Memory B cell (primary cell): ENCODE measurements around the gene HTT.

Experiments used
- ATAC-seq: fragments of 150-1000 bp; cut with Tn5 transposase; 2 replicates; pipeline ENCODE4 v1.10.0; 2021; ENCODE audit warnings: low read depth, mild to moderate bottlenecking, moderate library complexity
- DNase-seq, 2 donors: peaks; one replicate each; pipeline ENCODE4 v3.0.0; 2022; ENCODE audit warnings: low spot score in 2 of 2
- H3K27ac Mint-ChIP-seq: one replicate; pipeline ENCODE4 v1.8.0; 2022; ENCODE audit warnings: mild to moderate bottlenecking, moderate library complexity, mixed read lengths
- H3K27me3 Mint-ChIP-seq: one replicate; pipeline ENCODE4 v1.8.0; 2022; ENCODE audit warnings: mixed read lengths
- H3K36me3 Mint-ChIP-seq: one replicate; pipeline ENCODE4 v1.8.0; 2022; ENCODE audit warnings: mild to moderate bottlenecking, mixed read lengths
- H3K4me1 Mint-ChIP-seq: one replicate; pipeline ENCODE4 v1.8.0; 2022; ENCODE audit warnings: mixed read lengths
- H3K4me3 Mint-ChIP-seq: one replicate; pipeline ENCODE4 v1.8.0; 2022; ENCODE audit warnings: mild to moderate bottlenecking, moderate library complexity, mixed read lengths
- H3K9me3 Mint-ChIP-seq: one replicate; pipeline ENCODE4 v1.8.0; 2022; ENCODE audit warnings: mixed read lengths

The HTT gene

DNA sequence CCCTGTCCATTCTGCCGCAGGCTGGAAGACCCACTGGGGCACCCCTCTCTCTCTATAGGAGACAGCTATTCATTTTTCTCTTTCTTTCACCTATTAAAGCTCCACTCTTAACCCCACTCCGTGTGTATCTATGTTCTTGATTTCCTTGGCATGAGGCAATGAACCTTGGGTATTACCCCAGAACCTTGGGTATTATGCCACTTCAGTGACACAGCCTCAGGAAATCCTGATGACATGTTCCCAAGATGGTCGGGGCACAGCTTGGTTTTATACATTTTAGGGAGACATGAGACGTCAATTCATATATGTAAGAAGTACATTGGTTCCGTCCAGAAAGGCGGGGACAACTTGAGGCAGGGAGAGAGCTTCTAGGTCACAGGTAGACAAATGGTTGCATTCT is 13.5 kb upstream of the HTT start:
- no peak for ATAC-seq
- peaks cover 15% of the 10 kb centered on the region for H3K4me1 Mint-ChIP-seq
- H3K9me3 Mint-ChIP-seq: no peaks in the 10 kb centered on the region
- peaks cover 11% of the 10 kb centered on the region for H3K36me3 Mint-ChIP-seq
- DNase-seq: no peak
- H3K4me3 Mint-ChIP-seq: no peak overlapping the region
- no peaks in the 10 kb centered on the region for H3K27me3 Mint-ChIP-seq
- no peak overlapping the region for H3K27ac Mint-ChIP-seq

DNA sequence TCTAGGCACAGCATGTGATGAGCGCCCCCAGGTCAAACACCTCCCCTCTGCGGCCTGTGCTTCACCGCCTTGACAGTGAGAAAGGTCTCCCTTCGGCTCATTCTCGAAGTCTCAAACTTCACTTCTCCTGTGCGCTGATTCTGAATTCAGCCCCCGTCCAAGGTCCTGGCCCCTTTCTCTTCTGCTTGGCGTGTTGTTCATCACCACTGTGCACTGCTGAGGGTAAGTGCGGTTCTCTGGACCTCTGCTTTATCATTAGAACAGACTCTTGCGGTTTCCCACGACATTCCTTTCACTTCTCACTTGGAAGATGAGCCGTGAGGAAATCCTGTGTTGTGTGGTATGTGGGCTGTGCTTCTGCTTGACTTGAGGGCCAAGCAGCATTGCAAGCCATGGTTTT is 12.0 kb upstream of the HTT start:
- Mint-ChIP-seq H3K9me3 (no peaks in the 10 kb centered on the region), H3K27ac (no peak overlapping the region), H3K4me1 (peaks cover 15% of the 10 kb centered on the region), H3K27me3 (no peaks in the 10 kb centered on the region), H3K36me3 (peaks cover 13% of the 10 kb centered on the region), H3K4me3 (no peak overlapping the region)
- ATAC-seq (no peak), DNase-seq (no peak)

DNA sequence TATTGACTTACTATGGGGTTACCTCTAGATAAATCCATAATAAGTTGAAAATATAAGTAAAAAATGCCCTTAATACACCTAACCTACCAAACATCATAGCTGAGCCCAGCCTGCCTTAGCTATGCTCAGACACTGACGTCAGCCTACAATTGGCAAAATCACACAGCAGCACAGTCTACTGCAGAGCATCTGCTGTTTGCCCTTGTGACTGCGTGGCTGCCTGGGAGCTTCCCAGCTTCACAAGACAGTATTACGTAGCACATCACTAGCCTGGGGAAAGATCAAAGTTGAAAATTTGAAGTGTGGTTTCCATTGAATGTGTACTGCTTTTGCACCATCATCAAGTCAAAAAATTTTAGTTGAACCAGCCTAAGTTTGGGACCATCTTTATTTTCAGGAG is 8.9 kb upstream of the HTT start:
- Mint-ChIP-seq H3K27me3 (no peaks in the 10 kb centered on the region), H3K9me3 (no peaks in the 10 kb centered on the region), H3K4me3 (no peak overlapping the region), H3K27ac (no peak overlapping the region), H3K4me1 (no peaks in the 10 kb centered on the region), H3K36me3 (peaks cover 15% of the 10 kb centered on the region)
- DNase-seq (no peak), ATAC-seq (no peak)

DNA sequence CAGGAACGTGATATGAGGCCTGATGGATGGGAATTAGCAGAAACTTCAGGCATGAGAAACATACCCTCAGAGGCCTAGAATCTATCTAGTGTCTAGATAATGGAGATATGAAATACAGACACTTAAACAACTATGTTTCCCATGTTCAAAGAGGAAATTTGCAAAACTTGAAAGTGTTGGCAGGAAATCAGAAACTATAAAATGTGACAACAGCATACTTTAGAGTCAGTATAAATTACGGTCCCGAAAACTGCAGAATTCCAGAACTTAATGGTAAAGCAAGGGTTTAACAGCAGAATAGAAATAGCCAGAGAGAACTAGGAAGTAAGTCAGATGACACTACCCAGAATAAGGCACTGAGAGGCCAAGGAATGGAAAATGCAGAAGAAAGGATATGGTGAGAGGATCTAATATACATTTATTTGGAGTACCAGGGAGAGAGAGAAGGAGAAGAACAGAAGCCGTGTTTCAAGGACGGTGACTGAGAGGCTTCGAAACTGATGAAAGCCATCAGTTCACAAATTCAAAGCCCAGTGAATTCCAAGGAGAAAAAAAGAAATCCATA is 7.6 kb upstream of the HTT start:
- Mint-ChIP-seq H3K9me3 (no peaks in the 10 kb centered on the region), H3K27ac (peak overlapping the region; percentile 42), H3K27me3 (no peaks in the 10 kb centered on the region), H3K36me3 (peaks cover 15% of the 10 kb centered on the region), H3K4me1 (no peaks in the 10 kb centered on the region), H3K4me3 (no peak overlapping the region)
- no peak for ATAC-seq
- no peak for DNase-seq

DNA sequence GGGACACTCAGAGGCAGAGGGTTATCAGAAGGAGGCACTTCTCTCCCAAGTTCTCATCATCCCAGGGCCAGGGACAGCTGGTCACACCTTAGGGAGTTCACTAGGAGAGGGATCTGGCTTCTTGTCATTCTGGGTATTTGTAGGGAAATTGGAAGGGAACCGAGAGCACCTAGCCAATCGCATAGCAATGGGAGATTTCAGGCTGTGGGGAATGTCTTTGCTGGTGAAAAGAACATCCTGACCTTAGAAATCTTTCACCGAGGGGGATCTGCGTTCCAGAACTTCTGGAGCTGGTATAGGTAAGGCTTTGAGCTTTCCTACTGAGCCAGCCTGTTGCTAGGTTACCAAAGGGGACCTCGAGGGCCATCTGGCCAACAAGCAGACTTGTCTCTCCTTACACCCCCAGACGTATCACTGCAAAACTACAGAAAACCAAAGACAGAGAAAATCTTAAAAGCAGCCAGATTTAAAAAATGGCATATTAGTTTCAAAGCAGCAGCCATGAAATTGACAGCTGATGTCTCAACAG is 6.9 kb upstream of the HTT start:
- DNase-seq: no peak
- Mint-ChIP-seq H3K27me3 (no peaks in the 10 kb centered on the region), H3K4me3 (no peak overlapping the region), H3K4me1 (no peaks in the 10 kb centered on the region), H3K9me3 (no peaks in the 10 kb centered on the region), H3K36me3 (peaks cover 15% of the 10 kb centered on the region), H3K27ac (no peak overlapping the region)
- ATAC-seq: no peak

DNA sequence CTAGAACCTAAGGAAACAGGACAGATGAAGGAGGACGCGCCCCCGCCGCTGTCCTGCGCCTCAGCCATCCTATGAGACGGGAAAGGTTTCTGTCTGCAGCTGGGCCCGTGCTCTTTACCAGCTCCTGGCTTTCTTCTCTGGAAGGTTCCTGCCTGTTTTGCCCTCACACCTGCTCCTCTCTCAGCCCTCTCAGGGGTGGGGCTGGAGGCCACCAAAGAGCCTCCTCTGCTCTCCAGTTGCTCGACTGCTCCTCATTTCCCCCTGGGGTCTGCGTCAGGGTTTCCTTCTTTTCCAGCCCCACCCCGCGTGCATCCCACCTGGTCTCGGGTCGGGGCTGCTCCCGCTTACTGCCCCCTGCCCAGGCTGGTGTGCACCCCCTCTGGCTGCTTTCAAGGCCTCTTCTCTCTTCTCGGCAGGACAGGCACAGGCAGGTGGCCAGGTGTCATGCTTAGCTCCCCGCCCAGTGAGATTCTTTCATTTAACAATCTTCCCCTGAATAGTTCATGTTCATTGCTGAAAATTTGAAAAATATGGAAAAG is 4.8 kb upstream of the HTT start:
- no peaks in the 10 kb centered on the region for H3K27me3 Mint-ChIP-seq
- ATAC-seq (no peak), DNase-seq (no peak)
- H3K4me3 Mint-ChIP-seq: no peak overlapping the region
- H3K36me3 Mint-ChIP-seq: peaks cover 13% of the 10 kb centered on the region
- H3K9me3 Mint-ChIP-seq: no peaks in the 10 kb centered on the region
- no peaks in the 10 kb centered on the region for H3K4me1 Mint-ChIP-seq
- H3K27ac Mint-ChIP-seq: no peak overlapping the region

DNA sequence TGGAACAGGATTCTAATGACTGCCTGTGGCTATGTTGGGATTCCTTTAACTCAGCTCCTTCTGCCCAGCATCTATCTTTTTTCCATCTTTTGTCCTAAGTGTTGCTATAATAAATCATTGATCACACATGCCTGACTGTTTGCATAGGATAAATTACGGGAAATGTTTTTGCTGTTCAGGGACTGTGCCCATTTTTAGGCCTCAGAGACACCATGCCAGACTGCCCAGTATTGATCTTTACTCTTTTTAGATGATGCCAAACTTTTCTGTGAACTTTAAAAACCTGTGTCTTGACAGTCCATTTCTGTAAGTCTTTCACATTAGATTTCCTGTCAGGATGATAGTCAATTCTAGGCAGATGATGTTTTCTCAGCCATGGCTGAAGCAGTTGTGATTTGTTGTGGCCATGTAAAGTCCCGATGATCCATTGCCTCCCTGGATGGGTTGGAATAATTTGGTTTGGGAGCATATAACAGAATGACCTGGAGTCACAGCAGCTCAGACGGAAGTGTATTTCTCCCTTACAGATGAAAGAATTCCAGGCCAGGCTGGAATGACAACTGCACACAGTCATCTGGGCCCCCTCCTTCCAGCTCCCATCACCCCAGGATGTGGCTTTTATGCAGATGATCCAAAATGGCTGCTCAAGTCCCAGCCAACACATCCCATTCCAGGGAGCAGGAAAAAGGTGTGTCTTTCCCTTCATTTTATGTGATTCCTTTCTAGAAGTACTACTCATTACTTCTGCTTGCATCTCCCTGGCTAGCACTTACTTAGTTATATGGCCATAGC is 3.6 kb upstream of the HTT start:
- Mint-ChIP-seq H3K9me3 (no peaks in the 10 kb centered on the region), H3K27ac (peak overlapping the region; percentile 9), H3K4me3 (no peak overlapping the region), H3K4me1 (peaks cover 8% of the 10 kb centered on the region), H3K36me3 (peaks cover 8% of the 10 kb centered on the region), H3K27me3 (no peaks in the 10 kb centered on the region)
- ATAC-seq (no peak), DNase-seq (no peak)

DNA sequence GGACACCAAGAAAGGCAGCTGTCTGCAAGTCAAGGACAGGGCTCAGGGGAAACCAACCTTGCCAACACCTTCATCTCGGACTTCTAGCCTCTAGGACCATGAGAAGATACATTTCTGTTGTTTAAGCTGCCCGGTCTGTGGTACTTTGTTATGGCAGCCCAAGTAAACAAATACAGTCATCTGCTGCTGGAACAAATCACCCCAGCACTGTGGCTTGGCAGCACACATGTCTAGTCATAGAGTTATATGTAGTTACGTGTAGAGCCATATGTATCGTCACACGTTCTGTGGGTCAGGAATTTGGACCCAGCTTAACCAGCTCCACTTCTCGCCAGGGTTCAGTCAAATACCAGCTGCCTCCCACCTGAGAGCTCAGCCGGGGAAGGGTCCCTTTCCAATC is 2.7 kb upstream of the HTT start:
- H3K27ac Mint-ChIP-seq: peak overlapping the region; percentile 9
- H3K4me1 Mint-ChIP-seq: peaks cover 13% of the 10 kb centered on the region
- no peak overlapping the region for H3K4me3 Mint-ChIP-seq
- ATAC-seq (no peak), DNase-seq (no peak)
- no peaks in the 10 kb centered on the region for H3K27me3 Mint-ChIP-seq
- H3K9me3 Mint-ChIP-seq: no peaks in the 10 kb centered on the region
- H3K36me3 Mint-ChIP-seq: peaks cover 6% of the 10 kb centered on the region

DNA sequence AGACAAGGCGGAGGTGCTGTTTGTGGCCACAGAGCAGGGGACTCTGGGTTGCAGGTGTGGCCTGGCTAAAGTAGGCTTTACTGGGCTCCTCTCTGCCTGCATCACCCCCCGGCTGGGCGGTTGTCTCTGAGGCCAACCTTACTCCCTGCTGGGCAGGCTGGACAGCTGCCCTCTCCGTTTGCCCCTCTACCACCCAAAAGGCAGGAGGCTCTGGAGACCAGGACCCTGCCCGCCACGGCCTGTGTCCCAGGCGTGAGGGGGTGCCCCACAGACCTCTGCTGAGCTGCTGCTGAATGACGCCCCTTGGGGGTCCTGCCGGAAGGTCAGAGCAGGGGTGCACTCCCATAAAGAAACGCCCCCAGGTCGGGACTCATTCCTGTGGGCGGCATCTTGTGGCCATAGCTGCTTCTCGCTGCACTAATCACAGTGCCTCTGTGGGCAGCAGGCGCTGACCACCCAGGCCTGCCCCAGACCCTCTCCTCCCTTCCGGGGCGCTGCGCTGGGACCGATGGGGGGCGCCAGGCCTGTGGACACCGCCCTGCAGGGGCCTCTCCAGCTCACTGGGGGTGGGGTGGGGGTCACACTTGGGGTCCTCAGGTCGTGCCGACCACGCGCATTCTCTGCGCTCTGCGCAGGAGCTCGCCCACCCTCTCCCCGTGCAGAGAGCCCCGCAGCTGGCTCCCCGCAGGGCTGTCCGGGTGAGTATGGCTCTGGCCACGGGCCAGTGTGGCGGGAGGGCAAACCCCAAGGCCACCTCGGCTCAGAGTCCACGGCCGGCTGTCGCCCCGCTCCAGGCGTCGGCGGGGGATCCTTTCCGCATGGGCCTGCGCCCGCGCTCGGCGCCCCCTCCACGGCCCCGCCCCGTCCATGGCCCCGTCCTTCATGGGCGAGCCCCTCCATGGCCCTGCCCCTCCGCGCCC is 1.1 kb upstream of the HTT start:
- DNase-seq (peak in 1 of 2 donors; percentile 25), ATAC-seq (no peak)
- H3K4me3 Mint-ChIP-seq: peak overlapping the region; percentile 98
- H3K4me1 Mint-ChIP-seq: peaks cover 22% of the 10 kb centered on the region
- H3K9me3 Mint-ChIP-seq: no peaks in the 10 kb centered on the region
- H3K36me3 Mint-ChIP-seq: peaks cover 2% of the 10 kb centered on the region
- no peaks in the 10 kb centered on the region for H3K27me3 Mint-ChIP-seq
- H3K27ac Mint-ChIP-seq: no peak overlapping the region

DNA sequence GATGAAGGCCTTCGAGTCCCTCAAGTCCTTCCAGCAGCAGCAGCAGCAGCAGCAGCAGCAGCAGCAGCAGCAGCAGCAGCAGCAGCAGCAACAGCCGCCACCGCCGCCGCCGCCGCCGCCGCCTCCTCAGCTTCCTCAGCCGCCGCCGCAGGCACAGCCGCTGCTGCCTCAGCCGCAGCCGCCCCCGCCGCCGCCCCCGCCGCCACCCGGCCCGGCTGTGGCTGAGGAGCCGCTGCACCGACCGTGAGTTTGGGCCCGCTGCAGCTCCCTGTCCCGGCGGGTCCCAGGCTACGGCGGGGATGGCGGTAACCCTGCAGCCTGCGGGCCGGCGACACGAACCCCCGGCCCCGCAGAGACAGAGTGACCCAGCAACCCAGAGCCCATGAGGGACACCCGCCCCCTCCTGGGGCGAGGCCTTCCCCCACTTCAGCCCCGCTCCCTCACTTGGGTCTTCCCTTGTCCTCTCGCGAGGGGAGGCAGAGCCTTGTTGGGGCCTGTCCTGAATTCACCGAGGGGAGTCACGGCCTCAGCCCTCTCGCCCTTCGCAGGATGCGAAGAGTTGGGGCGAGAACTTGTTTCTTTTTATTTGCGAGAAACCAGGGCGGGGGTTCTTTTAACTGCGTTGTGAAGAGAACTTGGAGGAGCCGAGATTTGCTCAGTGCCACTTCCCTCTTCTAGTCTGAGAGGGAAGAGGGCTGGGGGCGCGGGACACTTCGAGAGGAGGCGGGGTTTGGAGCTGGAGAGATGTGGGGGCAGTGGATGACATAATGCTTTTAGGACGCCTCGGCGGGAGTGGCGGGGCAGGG is 568 bp downstream of the HTT start:
- Mint-ChIP-seq H3K36me3 (peaks cover under 1% of the 10 kb centered on the region), H3K4me1 (peaks cover 31% of the 10 kb centered on the region), H3K9me3 (no peaks in the 10 kb centered on the region), H3K4me3 (peak overlapping the region; percentile 98), H3K27ac (peak overlapping the region; percentile 25), H3K27me3 (no peaks in the 10 kb centered on the region)
- no peak for ATAC-seq
- DNase-seq: peak; percentile 20 to 29

DNA sequence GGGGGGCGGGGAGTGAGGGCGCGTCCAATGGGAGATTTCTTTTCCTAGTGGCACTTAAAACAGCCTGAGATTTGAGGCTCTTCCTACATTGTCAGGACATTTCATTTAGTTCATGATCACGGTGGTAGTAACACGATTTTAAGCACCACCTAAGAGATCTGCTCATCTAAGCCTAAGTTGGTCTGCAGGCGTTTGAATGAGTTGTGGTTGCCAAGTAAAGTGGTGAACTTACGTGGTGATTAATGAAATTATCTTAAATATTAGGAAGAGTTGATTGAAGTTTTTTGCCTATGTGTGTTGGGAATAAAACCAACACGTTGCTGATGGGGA is 1.1 kb downstream of the HTT start:
- Mint-ChIP-seq H3K4me3 (peak overlapping the region; percentile 95), H3K36me3 (no peaks in the 10 kb centered on the region), H3K4me1 (peaks cover 31% of the 10 kb centered on the region), H3K27ac (peak overlapping the region; percentile 25), H3K27me3 (no peaks in the 10 kb centered on the region), H3K9me3 (no peaks in the 10 kb centered on the region)
- ATAC-seq: no peak
- no peak for DNase-seq

DNA sequence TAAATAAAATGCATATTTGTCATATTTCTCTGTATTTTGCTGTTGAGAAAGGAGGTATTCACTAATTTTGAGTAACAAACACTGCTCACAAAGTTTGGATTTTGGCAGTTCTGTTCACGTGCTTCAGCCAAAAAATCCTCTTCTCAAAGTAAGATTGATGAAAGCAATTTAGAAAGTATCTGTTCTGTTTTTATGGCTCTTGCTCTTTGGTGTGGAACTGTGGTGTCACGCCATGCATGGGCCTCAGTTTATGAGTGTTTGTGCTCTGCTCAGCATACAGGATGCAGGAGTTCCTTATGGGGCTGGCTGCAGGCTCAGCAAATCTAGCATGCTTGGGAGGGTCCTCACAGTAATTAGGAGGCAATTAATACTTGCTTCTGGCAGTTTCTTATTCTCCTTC is 3.3 kb downstream of the HTT start:
- Mint-ChIP-seq H3K9me3 (no peaks in the 10 kb centered on the region), H3K27me3 (no peaks in the 10 kb centered on the region), H3K27ac (peak overlapping the region; percentile 25), H3K4me1 (peaks cover 35% of the 10 kb centered on the region), H3K4me3 (peak overlapping the region; percentile 49), H3K36me3 (no peaks in the 10 kb centered on the region)
- ATAC-seq (peak; percentile 22), DNase-seq (peak; percentile 22 to 35)

DNA sequence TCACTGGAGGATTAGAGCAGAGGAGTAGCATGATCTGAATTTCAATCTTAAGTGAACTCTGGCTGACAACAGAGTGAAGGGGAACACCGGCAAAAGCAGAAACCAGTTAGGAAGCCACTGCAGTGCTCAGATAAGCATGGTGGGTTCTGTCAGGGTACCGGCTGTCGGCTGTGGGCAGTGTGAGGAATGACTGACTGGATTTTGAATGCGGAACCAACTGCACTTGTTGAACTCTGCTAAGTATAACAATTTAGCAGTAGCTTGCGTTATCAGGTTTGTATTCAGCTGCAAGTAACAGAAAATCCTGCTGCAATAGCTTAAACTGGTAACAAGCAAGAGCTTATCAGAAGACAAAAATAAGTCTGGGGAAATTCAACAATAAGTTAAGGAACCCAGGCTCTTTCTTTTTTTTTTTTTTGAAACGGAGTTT is 5.2 kb downstream of the HTT start:
- H3K4me1 Mint-ChIP-seq: peaks cover 41% of the 10 kb centered on the region
- peak overlapping the region; percentile 25 for H3K27ac Mint-ChIP-seq

More for the DNA sequence above, 5.2 kb downstream of the HTT start:
- peak; percentile 32 to 42 for DNase-seq
- H3K4me3 Mint-ChIP-seq: peak overlapping the region; percentile 30
- no peaks in the 10 kb centered on the region for H3K9me3 Mint-ChIP-seq
- peak; percentile 70 for ATAC-seq
- peaks cover 3% of the 10 kb centered on the region for H3K36me3 Mint-ChIP-seq
- no peaks in the 10 kb centered on the region for H3K27me3 Mint-ChIP-seq
